ENCODE measurements around the gene TMTC2. TPM values are rescaled to one million over a fixed set of nuclear protein-coding genes. Genes with fewer than 3 reads are reported as not detected.

Gene TMTC2
- total RNA-seq, 4 donors from 2014 or later = 18.8 to 30.7 (median 21.0) TPM

DNA sequence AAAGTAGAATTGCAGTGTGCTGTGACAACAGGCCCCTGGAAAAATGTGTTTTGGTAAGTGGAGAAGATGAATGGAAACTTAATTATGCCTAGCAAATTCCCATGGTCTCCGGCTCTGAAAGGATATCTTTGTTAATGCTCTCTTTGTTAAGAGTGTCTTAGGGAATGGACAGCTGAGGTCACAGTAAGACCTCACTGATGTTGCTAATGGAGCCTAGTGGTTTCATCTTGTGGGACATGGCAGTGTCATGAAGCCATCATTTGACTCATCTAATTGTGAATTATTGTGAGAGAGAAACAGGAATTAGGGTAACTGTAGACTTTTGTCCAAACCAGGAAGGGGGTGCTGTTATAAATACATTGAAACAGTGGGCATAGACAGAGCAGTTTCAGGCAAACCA is 330.3 kb downstream of the TMTC2 start:
- 3 to 4% methylated on average over 1 of the region's 1 CpG for WGBS, 2 donors

DNA sequence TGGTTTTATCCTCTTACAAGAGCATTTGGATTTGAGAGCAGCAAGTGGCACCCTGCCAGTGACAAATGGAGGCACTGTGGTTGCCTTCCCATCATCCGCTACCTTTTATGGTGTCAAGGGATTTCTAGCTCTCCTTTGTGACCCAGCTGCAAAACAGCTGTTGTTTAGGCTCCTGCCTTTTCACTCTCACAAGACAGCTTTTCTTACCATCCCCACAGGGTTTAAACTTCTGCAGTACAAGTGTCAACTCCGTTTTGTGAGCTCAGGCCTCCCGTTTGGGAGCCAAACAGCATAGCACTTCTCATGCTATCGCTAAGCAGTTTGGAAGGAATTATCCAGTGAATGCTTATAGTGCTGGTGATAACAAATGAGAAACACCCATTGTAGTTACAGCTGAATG is 331.4 kb downstream of the TMTC2 start:
- WGBS, 2 donors = 92 to 93% methylated on average over 4 of the region's 4 CpGs
- no peaks in the 10 kb centered on the region for H3K27me3 ChIP-seq
- H3K27ac ChIP-seq = no peak overlapping the region
- DNase-seq = no peak
- no peaks in the 10 kb centered on the region for H3K9me3 ChIP-seq
- TF ChIP-seq POLR2A (IDR thresholded peaks at IDR 0.05) = no peak
- TF ChIP-seq, protein P1, sequence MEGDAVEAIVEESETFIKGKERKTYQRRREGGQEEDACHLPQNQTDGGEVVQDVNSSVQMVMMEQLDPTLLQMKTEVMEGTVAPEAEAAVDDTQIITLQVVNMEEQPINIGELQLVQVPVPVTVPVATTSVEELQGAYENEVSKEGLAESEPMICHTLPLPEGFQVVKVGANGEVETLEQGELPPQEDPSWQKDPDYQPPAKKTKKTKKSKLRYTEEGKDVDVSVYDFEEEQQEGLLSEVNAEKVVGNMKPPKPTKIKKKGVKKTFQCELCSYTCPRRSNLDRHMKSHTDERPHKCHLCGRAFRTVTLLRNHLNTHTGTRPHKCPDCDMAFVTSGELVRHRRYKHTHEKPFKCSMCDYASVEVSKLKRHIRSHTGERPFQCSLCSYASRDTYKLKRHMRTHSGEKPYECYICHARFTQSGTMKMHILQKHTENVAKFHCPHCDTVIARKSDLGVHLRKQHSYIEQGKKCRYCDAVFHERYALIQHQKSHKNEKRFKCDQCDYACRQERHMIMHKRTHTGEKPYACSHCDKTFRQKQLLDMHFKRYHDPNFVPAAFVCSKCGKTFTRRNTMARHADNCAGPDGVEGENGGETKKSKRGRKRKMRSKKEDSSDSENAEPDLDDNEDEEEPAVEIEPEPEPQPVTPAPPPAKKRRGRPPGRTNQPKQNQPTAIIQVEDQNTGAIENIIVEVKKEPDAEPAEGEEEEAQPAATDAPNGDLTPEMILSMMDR (IDR thresholded peaks at IDR 0.05) = no peak
- H3K4me3 ChIP-seq (replicated peaks in 1 of 3) = no peak overlapping the region
- H3K36me3 ChIP-seq = no peaks in the 10 kb centered on the region
- intact Hi-C loops (cut with DNase I) = no loop called here
- H3K4me1 ChIP-seq = peaks cover 7 to 11% of the 10 kb centered on the region in 2 donors

More for the DNA sequence above, 330.3 kb downstream of the TMTC2 start:
- TF ChIP-seq, protein P1 (IDR thresholded peaks at IDR 0.05) = no peak
- Histone ChIP-seq H3K4me1 (peaks cover 7 to 11% of the 10 kb centered on the region in 2 donors), H3K27ac (no peak overlapping the region), H3K4me3 (replicated peaks in 1 of 3) (no peak overlapping the region), H3K36me3 (no peaks in the 10 kb centered on the region), H3K9me3 (no peaks in the 10 kb centered on the region), H3K27me3 (no peaks in the 10 kb centered on the region)
- intact Hi-C loops (cut with DNase I) = no loop called here
- no peak for DNase-seq

DNA sequence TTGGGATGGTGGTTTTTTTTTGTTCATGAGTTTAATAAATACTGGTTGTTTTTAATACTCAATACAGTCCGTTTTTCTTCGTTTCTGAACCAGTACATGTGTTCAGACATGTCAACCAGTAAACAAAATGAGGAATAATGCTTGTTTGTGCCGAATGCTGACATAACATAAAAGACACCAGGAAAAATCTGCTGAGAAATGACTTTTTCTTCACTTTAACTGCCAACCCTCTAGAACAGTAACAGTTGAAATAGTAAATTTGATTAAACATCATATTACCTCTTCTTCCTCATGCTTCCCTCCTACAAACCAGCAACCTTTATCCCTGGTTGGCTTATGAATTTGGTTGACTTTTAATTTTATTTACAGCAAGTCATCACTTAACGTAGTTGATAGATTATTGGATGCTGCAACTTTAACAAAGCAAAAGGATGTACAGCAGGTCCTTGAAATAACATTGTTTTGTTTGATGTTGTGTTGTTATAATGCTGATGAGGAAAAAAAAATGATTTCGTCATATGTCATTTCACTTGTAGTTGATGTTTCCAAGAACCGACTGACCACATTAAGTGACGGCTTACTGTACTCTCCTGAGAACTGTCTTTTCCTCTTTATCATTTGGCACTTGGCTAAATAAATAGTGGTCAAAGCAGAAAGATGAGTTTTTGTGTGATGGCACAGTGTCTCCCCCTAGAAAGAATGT is 340.5 kb downstream of the TMTC2 start:
- Histone ChIP-seq H3K27me3 (no peaks in the 10 kb centered on the region), H3K4me3 (replicated peaks in 1 of 3) (no peak overlapping the region), H3K9me3 (no peaks in the 10 kb centered on the region), H3K4me1 (no peaks in the 10 kb centered on the region), H3K36me3 (no peaks in the 10 kb centered on the region), H3K27ac (no peak overlapping the region)
- DNase-seq = no peak
- 69 to 75% methylated on average over 7 of the region's 7 CpGs for WGBS, 2 donors
- intact Hi-C loops (cut with DNase I) = no loop called here
- no peak for TF ChIP-seq POLR2A (IDR thresholded peaks at IDR 0.05)
- TF ChIP-seq, protein P1 (IDR thresholded peaks at IDR 0.05) = no peak

DNA sequence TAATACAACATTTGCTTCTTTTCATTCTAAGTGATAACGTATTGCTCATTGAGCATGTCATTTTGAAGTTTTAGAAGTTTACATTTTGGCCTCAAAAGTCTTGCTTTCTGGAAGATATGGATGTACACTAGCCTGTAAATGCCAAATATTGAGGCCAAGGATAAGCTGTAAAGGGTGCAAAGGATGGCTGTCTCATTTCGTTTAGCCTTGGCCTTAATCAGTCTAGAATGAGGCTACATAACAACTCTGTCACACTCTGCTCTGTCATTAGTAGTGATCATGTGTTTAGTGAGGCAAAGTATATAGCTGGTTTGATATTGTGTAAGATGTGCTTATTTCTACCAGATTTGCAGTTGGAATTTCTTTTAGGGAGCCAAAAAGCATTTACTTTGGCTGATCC is 344.5 kb downstream of the TMTC2 start:
- intact Hi-C loops (cut with DNase I) = no loop called here
- Histone ChIP-seq H3K27ac (no peak overlapping the region), H3K36me3 (no peaks in the 10 kb centered on the region), H3K9me3 (no peaks in the 10 kb centered on the region), H3K4me3 (replicated peaks in 1 of 3) (no peak overlapping the region), H3K27me3 (no peaks in the 10 kb centered on the region), H3K4me1 (no peaks in the 10 kb centered on the region)
- TF ChIP-seq, protein P1 (IDR thresholded peaks at IDR 0.05) = no peak
- no peak for TF ChIP-seq POLR2A (IDR thresholded peaks at IDR 0.05)
- no peak for DNase-seq
- WGBS, 2 donors = 84 to 89% methylated on average over 2 of the region's 2 CpGs

DNA sequence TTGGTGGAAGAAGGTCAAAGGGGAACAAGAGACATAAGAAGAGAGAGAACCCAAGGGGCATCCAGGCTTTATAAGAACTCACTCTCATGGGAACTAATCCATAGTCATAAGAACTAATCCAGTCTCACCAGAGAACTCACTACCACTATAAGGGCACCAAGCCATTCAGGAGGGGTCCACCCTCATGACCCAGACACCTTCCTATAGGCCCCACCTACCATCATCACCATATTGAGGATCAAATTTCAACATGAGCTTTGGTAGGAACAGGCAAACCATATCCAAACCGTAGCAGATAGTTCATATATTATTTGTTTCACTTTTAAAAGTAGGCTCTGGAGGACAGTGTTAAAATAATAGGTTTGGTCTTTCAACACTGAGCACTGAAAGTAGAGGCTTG is 350.1 kb downstream of the TMTC2 start:
- H3K9me3 ChIP-seq = no peaks in the 10 kb centered on the region
- no peak overlapping the region for H3K27ac ChIP-seq
- DNase-seq = no peak
- no peak overlapping the region for H3K4me3 ChIP-seq (replicated peaks in 1 of 3)
- H3K4me1 ChIP-seq = no peaks in the 10 kb centered on the region
- intact Hi-C loops (cut with DNase I) = no loop called here
- WGBS, 2 donors = 81 to 100% methylated on average over 1 of the region's 1 CpG
- TF ChIP-seq POLR2A (IDR thresholded peaks at IDR 0.05) = no peak
- TF ChIP-seq, protein P1 (IDR thresholded peaks at IDR 0.05) = no peak
- H3K36me3 ChIP-seq = no peaks in the 10 kb centered on the region
- H3K27me3 ChIP-seq = no peaks in the 10 kb centered on the region
